Left ventricle myocardium inferior (tissue), 1 donor: ENCODE results near the gene PCDHB15. TPM values are rescaled to one million over a fixed set of nuclear protein-coding genes. Genes with fewer than 3 reads are reported as not detected.
"Not testable (repeated sequence)": the region's sequence is repeated elsewhere in the genome, so short reads cannot be mapped to it uniquely, and the experiment has no call there.

Source experiments
- DNase-seq: peaks from one replicate; pipeline ENCODE4 v3.0.0-alpha.2; 2020
- H3K27ac ChIP-seq: fragments of 200-600 bp; replicated peaks from 2 replicates; pipeline ENCODE4 v1.8.0; 2021
- H3K27me3 ChIP-seq: fragments of 200-600 bp; 2 replicates; pipeline ENCODE4 v1.8.0; 2021; ENCODE audit warnings: low read depth
- H3K36me3 ChIP-seq: fragments of 200-600 bp; 2 replicates; pipeline ENCODE4 v1.8.0; 2021
- H3K4me1 ChIP-seq: fragments of 200-600 bp; 2 replicates; pipeline ENCODE4 v1.8.0; 2021
- H3K4me3 ChIP-seq: fragments of 200-600 bp; 2 replicates; pipeline ENCODE4 v1.8.0; 2021; ENCODE audit warnings: mild to moderate bottlenecking, moderate library complexity
- H3K9me3 ChIP-seq: fragments of 200-600 bp; replicated peaks from 2 replicates; pipeline ENCODE4 v1.8.0; 2021
- CTCF ChIP-seq: fragments of 200-600 bp; IDR thresholded peaks from 2 replicates; pipeline ENCODE4 v1.8.0; 2021; ENCODE audit warnings: antibody characterized with exemption, mild to moderate bottlenecking, borderline replicate concordance
- intact Hi-C: fragments of 100-400 bp; cut with micrococcal nuclease; formaldehyde crosslinking; loops from one replicate; pipeline ENCODE4 v1.11.0; 2022
- total RNA-seq: library from RNA; stranded (reverse); fragmentation: NEBNext Ultra II Directional; extraction: Animal tissue kit (Norgen Biotek cat#: 25700); gene quantifications from one replicate; pipeline ENCODE4 v1.2.1, GENCODE V29; 2021
- donor health status: DM: no; HTN: yes; CAD: no; lungs with severe emphysema.

The PCDHB15 gene
- total RNA-seq, 1 donor from 2014 or later: 2.8 TPM

DNA sequence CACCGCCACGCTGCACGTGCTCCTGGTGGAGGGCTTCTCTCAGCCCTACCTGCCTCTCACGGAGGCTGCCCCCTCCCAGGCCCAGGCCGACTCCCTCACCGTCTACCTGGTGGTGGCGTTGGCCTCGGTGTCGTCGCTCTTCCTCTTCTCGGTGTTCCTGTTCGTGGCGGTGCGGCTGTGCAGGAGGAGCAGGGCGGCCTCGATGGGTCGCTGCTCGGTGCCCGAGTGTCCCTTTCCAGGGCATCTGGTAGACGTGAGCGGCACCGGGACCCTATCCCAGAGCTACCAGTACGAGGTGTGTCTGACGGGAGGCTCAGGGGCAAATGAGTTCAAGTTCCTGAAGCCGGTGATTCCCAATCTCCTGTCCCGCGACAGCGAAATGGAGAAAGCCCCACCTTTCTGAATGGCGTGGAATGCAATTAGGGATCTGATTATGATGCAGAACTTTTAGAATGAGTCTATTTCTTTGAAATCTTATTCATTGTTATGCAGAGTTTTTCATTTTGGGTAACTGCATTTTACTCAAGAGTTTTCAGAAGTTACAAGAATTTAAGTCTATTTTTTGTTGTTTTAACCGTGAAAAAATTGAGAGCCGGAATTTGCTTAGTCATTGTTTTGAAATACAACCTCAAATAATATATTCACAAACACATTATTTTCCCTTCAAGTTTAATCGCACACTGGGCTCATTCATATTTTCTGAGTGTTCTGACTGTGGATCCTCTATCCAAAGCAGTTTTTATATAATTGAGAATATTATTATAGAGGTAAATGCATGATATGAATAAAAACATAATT, 8.5 kb upstream of the PCDHB15 start:
- Histone ChIP-seq H3K27me3 (peaks cover 31% of the 10 kb centered on the region), H3K36me3 (peaks cover 4% of the 10 kb centered on the region), H3K4me1 (no peaks in the 10 kb centered on the region), H3K27ac (no peak overlapping the region), H3K9me3 (peaks cover 99% of the 10 kb centered on the region), H3K4me3 (no peak overlapping the region)
- intact Hi-C loops: no loop called here
- no peak for DNase-seq
- no peak for TF ChIP-seq CTCF

DNA sequence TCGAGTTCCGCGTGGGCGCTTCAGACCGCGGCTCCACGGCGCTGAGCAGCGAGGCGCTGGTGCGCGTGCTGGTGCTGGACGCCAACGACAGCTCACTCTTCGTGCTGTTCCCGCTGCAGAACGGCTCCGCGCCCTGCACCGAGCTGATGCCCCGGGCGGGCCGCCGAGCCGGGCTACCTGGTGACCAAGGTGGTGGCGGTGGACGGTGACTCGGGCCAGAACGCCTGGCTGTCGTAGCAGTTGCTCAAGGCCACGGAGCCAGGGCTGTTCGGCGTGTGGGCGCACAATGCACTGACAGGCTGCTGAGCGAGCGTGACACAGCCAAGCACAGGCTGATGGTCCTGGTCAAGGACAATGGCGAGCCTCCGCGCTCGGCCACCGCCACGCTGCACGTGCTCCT, 3.7 kb upstream of the PCDHB15 start:
- no peak overlapping the region for H3K27ac ChIP-seq
- H3K36me3 ChIP-seq: peaks cover 14% of the 10 kb centered on the region
- peaks cover 34% of the 10 kb centered on the region for H3K27me3 ChIP-seq
- H3K4me1 ChIP-seq: no peaks in the 10 kb centered on the region
- TF ChIP-seq CTCF: no peak
- peaks cover 99% of the 10 kb centered on the region for H3K9me3 ChIP-seq
- no peak overlapping the region for H3K4me3 ChIP-seq
- intact Hi-C loops: no loop called here
- no peak for DNase-seq

- Histone ChIP-seq H3K9me3 (peaks cover 100% of the 10 kb centered on the region), H3K36me3 (peaks cover 47% of the 10 kb centered on the region), H3K27me3 (peaks cover 10% of the 10 kb centered on the region)
- intact Hi-C loops, H3K27ac ChIP-seq, DNase-seq, H3K4me3 ChIP-seq, H3K4me1 ChIP-seq: not testable (repeated sequence)
Observed at GRCh38 chr5:141246971-141247370, 1.8 kb downstream of the PCDHB15 start.

GRCh38 chr5:141247434-141247833, 2.2 kb downstream of the PCDHB15 start:
- DNase-seq, H3K27ac ChIP-seq, intact Hi-C loops, H3K4me1 ChIP-seq, H3K27me3 ChIP-seq, H3K4me3 ChIP-seq: not testable (repeated sequence)
- peaks cover 100% of the 10 kb centered on the region for H3K9me3 ChIP-seq
- H3K36me3 ChIP-seq: peaks cover 47% of the 10 kb centered on the region

DNA sequence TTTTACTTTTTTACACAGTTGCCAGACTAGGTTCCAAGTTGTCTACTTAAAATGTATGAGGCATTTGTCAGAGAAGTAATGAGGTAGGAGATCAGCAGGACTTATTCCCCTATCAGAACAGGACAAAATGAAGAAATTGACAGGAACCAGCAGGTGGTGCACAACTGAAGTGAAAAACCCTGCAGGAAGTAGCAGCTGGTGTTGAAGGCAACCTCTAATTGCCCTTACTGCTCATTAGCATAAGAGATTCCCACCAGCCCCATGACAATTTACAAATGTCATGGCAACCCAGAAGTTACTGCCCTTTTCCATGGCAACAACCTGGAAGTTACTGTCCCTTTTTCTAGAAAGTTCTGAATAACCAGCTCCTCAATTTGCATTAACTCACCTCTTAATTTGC, 5.4 kb downstream of the PCDHB15 start:
- no peak for DNase-seq
- peaks cover 55% of the 10 kb centered on the region for H3K36me3 ChIP-seq
- H3K4me3 ChIP-seq: no peak overlapping the region
- intact Hi-C loops: no loop called here
- H3K27ac ChIP-seq: no peak overlapping the region
- no peak for TF ChIP-seq CTCF
- no peaks in the 10 kb centered on the region for H3K4me1 ChIP-seq
- no peaks in the 10 kb centered on the region for H3K27me3 ChIP-seq
- H3K9me3 ChIP-seq: peaks cover 100% of the 10 kb centered on the region

- no peaks in the 10 kb centered on the region for H3K27me3 ChIP-seq
- H3K9me3 ChIP-seq: peaks cover 100% of the 10 kb centered on the region
- no peak overlapping the region for H3K27ac ChIP-seq
- peaks cover 70% of the 10 kb centered on the region for H3K36me3 ChIP-seq
- H3K4me1 ChIP-seq: no peaks in the 10 kb centered on the region
- no peak for TF ChIP-seq CTCF
- no peak for DNase-seq
- H3K4me3 ChIP-seq: no peak overlapping the region
- intact Hi-C loops: no loop called here
Observed at GRCh38 chr5:141258464-141258863, 13.3 kb downstream of the PCDHB15 start.
